Measurements from ENCODE around the gene IL17REL. TPM values are rescaled to one million over a fixed set of nuclear protein-coding genes. Genes with fewer than 3 reads are reported as not detected.

IL17REL gene
- total RNA-seq, 4 donors from 2014 or later = not detected

DNA sequence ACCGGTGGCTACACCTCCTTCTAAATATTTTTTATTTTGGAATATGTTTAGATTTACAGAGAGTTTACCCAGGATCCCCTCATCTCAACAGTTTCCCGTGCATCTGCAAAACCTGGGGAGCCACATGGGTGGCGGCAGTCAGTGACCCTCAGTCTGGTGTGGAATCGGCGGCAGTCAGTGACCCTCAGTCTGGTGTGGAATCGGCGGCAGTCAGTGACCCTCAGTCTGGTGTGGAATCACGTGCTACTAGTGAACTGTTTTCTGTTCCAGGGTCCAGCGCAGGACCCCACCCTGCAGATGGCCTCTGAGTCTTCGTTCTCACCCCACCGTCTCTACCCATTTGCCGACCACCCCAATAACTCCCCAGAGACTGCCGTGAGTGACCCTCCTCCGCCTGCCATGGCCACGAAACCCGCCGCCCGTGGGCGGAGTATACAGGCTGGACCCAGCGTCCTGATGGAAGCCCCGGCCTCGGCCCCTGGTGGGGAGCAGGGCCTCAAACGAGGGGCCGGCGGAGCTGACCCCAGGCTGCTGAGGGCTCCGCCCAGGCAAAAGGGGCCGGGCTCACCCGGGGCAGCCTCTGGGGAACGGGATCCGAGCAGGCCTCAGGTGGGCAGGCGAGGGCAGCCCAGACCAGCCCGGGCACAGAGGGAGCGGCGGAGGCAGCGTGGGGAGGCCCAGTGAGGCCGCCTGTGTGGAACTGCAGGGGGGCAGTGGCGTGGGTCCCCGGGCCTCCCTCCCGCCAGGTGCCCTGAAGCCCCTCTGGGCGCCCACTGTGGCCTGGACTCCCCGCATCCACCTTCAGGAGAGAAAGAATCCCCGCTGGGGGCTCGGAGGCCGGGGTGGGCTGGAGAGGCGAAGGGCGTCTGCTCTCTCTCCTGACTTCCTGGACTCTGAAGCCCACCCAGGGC, 2.5 kb downstream of the IL17REL start:
- Histone ChIP-seq H3K9me3 (no peaks in the 10 kb centered on the region), H3K4me3 (peak overlapping the region in 1 of 4 donors; percentile 12), H3K27me3 (peaks cover 0 to 68% of the 10 kb centered on the region in 2 donors), H3K36me3 (no peaks in the 10 kb centered on the region), H3K27ac (no peak overlapping the region), H3K4me1 (peaks cover 0 to 17% (median 8%) of the 10 kb centered on the region in 4 donors)
- no peak for TF ChIP-seq EP300 (IDR thresholded peaks at IDR 0.05)
- TF ChIP-seq POLR2A (IDR thresholded peaks at IDR 0.05) = no peak
- TF ChIP-seq CTCF (IDR thresholded peaks at IDR 0.05) = no peak
- no peak for DNase-seq (ENCODE audit: low spot score in 2 of 2)
- WGBS, 2 donors = 52 to 62% methylated on average over 22 to 41 of the region's 46 CpGs

- Histone ChIP-seq H3K27me3 (peaks cover 0 to 61% of the 10 kb centered on the region in 2 donors), H3K4me1 (peaks cover 0 to 10% (median 4%) of the 10 kb centered on the region in 4 donors), H3K36me3 (no peaks in the 10 kb centered on the region), H3K27ac (no peak overlapping the region), H3K9me3 (no peaks in the 10 kb centered on the region), H3K4me3 (no peak overlapping the region)
- 77 to 83% methylated on average over 15 to 16 of the region's 16 CpGs for WGBS, 2 donors
- TF ChIP-seq POLR2A (IDR thresholded peaks at IDR 0.05) (no peak), CTCF (IDR thresholded peaks at IDR 0.05) (no peak), EP300 (IDR thresholded peaks at IDR 0.05) (no peak)
- no peak for DNase-seq (ENCODE audit: low spot score in 2 of 2)
Measured at GRCh38 chr22:50009251-50009650, 3.3 kb downstream of the IL17REL start.

GRCh38 chr22:50008151-50009040, 4.2 kb downstream of the IL17REL start:
- no peaks in the 10 kb centered on the region for H3K36me3 ChIP-seq
- no peak overlapping the region for H3K4me3 ChIP-seq
- peaks cover 0 to 8% (median 4%) of the 10 kb centered on the region in 4 donors for H3K4me1 ChIP-seq
- no peak for TF ChIP-seq CTCF (IDR thresholded peaks at IDR 0.05)
- TF ChIP-seq EP300 (IDR thresholded peaks at IDR 0.05) = no peak
- H3K9me3 ChIP-seq = no peaks in the 10 kb centered on the region
- 73 to 78% methylated on average over 19 to 24 of the region's 24 CpGs for WGBS, 2 donors
- DNase-seq (ENCODE audit: low spot score in 2 of 2) = no peak
- H3K27ac ChIP-seq = no peak overlapping the region
- peaks cover 0 to 52% of the 10 kb centered on the region in 2 donors for H3K27me3 ChIP-seq

DNA sequence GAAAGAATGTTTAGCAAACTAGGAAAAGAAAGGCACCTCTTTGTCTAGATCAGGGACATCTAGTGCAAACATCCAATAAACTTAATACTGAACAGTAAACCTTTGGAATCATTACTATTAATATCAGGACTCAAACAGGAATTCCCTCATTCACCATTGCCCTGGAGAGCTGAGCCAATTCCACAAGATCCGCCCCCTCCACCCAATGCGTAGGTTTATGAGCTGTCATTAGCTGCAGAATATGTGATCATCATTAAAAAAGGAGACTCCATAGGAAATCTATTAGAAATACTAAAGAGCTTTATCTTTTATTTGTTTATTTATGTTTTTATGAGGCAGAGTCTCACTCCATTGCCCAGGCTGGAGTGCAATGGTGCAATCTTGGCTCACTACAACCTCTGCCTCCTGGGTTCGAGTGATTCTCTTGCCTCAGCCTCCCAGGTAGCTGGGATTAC, 5.5 kb downstream of the IL17REL start:
- TF ChIP-seq POLR2A (IDR thresholded peaks at IDR 0.05) (no peak), CTCF (IDR thresholded peaks at IDR 0.05) (no peak), EP300 (IDR thresholded peaks at IDR 0.05) (no peak)
- Histone ChIP-seq H3K36me3 (no peaks in the 10 kb centered on the region), H3K27me3 (peaks cover 0 to 48% of the 10 kb centered on the region in 2 donors), H3K4me3 (no peak overlapping the region), H3K9me3 (no peaks in the 10 kb centered on the region), H3K27ac (no peak overlapping the region), H3K4me1 (peaks cover 0 to 8% (median 4%) of the 10 kb centered on the region in 4 donors)
- 69 to 80% methylated on average over 3 of the region's 3 CpGs for whole genome bisulfite sequencing, 2 donors
- no peak for DNase-seq (ENCODE audit: low spot score in 2 of 2)

All from tibial nerve (tissue), 4 donors.